Left ventricle myocardium inferior (tissue), 1 donor: ENCODE data around the gene MT1E. TPM values are rescaled to one million over a fixed set of nuclear protein-coding genes. Genes with fewer than 3 reads are reported as not detected.
"Not testable (repeated sequence)": the region's sequence is repeated elsewhere in the genome, so short reads cannot be mapped to it uniquely, and the experiment has no call there.

ENCODE experiments used
- DNase-seq: peaks from one replicate; pipeline ENCODE4 v3.0.0-alpha.2; 2020
- H3K27ac ChIP-seq: fragments of 200-600 bp; replicated peaks from 2 replicates; pipeline ENCODE4 v1.8.0; 2021
- H3K27me3 ChIP-seq: fragments of 200-600 bp; 2 replicates; pipeline ENCODE4 v1.8.0; 2021; ENCODE audit warnings: low read depth
- H3K36me3 ChIP-seq: fragments of 200-600 bp; 2 replicates; pipeline ENCODE4 v1.8.0; 2021
- H3K4me1 ChIP-seq: fragments of 200-600 bp; 2 replicates; pipeline ENCODE4 v1.8.0; 2021
- H3K4me3 ChIP-seq: fragments of 200-600 bp; 2 replicates; pipeline ENCODE4 v1.8.0; 2021; ENCODE audit warnings: mild to moderate bottlenecking, moderate library complexity
- H3K9me3 ChIP-seq: fragments of 200-600 bp; replicated peaks from 2 replicates; pipeline ENCODE4 v1.8.0; 2021
- intact Hi-C: fragments of 100-400 bp; cut with micrococcal nuclease; formaldehyde crosslinking; loops from one replicate; pipeline ENCODE4 v1.11.0; 2022
- total RNA-seq: library from RNA; stranded (reverse); fragmentation: NEBNext Ultra II Directional; extraction: Animal tissue kit (Norgen Biotek cat#: 25700); gene quantifications from one replicate; pipeline ENCODE4 v1.2.1, GENCODE V29; 2021
- TF ChIP-seq, protein P1 (sequence below): fragments of 200-600 bp; IDR thresholded peaks from 2 replicates; pipeline ENCODE4 v1.8.0; 2021; ENCODE audit warnings: antibody characterized with exemption, mild to moderate bottlenecking, borderline replicate concordance
- donor health status: DM: no; HTN: yes; CAD: no; lungs with severe emphysema.

The MT1E gene
- total RNA-seq, 1 donor from 2014 or later = 126 TPM

DNA sequence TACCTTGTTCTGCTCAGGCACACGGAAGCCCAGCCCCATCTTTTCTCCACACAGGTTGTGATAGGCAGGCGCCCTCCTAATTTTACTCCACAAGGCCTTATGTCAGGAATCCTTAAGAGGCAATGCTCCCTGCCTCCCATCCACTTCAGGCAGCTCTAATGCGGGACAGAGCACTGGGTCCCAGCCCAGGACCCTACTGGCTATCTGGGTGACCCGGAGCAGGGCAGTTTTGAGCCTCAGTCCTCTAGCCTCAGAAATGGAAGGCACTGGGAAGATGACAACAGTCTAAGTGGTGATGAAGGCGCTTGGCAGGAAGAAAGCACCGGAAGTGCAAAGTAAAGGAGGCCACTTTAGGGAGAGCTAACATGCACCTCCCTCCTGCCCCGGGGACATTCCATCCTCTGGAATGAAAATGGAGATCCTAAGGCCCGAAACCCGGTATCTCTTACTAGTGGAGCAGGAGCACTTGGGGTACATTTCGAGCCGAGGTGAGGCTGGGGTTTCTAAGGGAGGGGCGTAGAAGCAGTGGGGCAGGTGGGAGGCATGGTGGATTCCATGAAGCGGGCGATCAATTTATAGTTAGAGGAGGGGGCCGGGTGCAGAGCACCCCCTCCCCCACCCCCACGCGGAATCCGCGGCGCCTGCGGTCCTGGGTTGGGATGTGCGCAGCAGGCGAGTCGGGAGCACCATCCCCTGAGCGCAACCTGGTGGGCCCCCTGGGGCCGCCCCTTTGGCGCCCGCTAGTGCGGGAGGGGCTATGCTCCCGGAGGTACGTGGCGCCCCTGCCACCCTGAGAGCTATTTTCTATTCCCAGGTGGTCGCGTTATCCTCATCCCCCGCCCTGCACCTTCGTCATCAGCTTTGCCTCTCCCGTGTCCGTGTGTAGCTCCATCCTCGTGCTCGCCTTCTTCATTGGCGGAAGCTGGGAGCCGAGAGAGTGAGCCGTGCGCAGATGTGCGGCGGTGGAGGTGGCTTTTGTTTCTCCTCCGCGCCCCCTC, 37.1 kb downstream of the MT1E start:
- H3K27ac ChIP-seq = no peak overlapping the region
- TF ChIP-seq, protein P1, sequence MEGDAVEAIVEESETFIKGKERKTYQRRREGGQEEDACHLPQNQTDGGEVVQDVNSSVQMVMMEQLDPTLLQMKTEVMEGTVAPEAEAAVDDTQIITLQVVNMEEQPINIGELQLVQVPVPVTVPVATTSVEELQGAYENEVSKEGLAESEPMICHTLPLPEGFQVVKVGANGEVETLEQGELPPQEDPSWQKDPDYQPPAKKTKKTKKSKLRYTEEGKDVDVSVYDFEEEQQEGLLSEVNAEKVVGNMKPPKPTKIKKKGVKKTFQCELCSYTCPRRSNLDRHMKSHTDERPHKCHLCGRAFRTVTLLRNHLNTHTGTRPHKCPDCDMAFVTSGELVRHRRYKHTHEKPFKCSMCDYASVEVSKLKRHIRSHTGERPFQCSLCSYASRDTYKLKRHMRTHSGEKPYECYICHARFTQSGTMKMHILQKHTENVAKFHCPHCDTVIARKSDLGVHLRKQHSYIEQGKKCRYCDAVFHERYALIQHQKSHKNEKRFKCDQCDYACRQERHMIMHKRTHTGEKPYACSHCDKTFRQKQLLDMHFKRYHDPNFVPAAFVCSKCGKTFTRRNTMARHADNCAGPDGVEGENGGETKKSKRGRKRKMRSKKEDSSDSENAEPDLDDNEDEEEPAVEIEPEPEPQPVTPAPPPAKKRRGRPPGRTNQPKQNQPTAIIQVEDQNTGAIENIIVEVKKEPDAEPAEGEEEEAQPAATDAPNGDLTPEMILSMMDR = no peak
- peak overlapping the region; percentile 38 for H3K4me3 ChIP-seq
- no peaks in the 10 kb centered on the region for H3K9me3 ChIP-seq
- DNase-seq = no peak
- H3K27me3 ChIP-seq = peaks cover 84% of the 10 kb centered on the region
- intact Hi-C loops = no loop called here
- peaks cover 21% of the 10 kb centered on the region for H3K4me1 ChIP-seq
- H3K36me3 ChIP-seq = no peaks in the 10 kb centered on the region

DNA sequence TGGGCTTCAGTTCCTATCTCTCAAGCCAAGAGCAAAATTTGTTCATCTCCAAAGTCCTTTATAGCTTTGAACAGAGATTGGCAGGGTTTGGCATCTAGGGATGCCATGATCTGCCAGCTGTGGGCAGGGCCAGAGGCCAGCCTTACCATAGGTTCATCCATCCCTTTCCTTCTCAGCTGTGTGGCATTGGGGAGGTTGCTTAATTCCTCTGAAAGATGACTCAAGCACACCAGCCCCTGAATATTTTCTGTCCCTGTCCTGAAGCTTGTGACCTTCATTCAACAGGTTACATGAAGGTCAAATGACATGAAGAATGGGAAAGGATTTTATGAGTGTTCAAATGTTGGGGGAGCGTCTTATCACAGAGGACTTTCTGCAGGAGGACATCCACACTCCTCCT, 38.9 kb downstream of the MT1E start:
- Histone ChIP-seq H3K4me3 (no peak overlapping the region), H3K9me3 (no peaks in the 10 kb centered on the region), H3K36me3 (no peaks in the 10 kb centered on the region), H3K27me3 (peaks cover 93% of the 10 kb centered on the region), H3K4me1 (peaks cover 22% of the 10 kb centered on the region), H3K27ac (no peak overlapping the region)
- DNase-seq = no peak
- intact Hi-C loops = no loop called here
- TF ChIP-seq, protein P1 = no peak

DNA sequence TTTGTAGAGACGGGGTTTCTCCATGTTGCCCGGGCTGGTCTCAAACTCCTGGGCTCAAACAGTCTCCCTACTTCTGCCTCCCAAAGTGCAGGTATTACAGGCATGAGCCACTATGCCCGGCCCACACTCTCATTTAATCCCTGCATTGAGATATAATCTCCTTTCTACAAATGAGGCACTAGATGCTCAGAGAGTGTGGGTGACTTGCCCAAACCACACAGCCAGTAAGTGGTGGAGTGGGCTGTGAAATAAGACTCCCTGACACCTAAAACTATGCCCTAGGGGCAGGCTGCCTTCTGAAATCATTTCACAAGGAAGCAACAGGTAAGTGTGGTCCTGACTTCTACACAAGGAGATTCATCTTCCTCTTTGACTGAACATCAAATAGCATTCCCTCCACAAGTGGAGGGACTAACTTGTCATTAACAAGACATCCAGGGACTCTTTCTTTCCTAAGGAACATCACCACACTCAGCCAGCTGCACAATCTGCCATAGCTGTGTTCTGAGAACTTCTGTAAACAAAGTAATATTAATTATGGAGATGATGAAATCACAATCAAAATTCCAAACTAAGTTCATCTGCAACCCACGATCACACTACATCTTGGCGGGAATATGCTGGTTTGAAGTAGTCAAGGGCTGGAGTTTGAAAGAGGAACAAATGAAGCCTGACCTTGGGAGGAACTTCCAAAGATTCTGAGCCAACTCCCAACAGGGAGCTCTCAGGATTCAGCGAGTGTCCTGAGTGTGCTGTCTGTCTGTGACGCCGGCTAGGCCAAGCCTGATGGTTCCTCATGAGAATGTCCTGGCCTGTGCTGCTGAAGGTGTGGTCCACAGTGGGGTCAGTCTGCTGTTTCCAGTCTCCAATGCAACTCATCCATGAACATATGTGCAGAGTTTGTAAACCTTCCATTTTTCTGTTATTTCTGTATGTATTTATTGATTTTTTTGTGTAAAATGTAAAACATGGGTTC, 40.0 kb downstream of the MT1E start:
- H3K27me3 ChIP-seq = peaks cover 100% of the 10 kb centered on the region
- H3K4me1 ChIP-seq = peaks cover 25% of the 10 kb centered on the region
- H3K9me3 ChIP-seq, H3K27ac ChIP-seq, H3K4me3 ChIP-seq, H3K36me3 ChIP-seq, intact Hi-C loops, DNase-seq: not testable (repeated sequence)

DNA sequence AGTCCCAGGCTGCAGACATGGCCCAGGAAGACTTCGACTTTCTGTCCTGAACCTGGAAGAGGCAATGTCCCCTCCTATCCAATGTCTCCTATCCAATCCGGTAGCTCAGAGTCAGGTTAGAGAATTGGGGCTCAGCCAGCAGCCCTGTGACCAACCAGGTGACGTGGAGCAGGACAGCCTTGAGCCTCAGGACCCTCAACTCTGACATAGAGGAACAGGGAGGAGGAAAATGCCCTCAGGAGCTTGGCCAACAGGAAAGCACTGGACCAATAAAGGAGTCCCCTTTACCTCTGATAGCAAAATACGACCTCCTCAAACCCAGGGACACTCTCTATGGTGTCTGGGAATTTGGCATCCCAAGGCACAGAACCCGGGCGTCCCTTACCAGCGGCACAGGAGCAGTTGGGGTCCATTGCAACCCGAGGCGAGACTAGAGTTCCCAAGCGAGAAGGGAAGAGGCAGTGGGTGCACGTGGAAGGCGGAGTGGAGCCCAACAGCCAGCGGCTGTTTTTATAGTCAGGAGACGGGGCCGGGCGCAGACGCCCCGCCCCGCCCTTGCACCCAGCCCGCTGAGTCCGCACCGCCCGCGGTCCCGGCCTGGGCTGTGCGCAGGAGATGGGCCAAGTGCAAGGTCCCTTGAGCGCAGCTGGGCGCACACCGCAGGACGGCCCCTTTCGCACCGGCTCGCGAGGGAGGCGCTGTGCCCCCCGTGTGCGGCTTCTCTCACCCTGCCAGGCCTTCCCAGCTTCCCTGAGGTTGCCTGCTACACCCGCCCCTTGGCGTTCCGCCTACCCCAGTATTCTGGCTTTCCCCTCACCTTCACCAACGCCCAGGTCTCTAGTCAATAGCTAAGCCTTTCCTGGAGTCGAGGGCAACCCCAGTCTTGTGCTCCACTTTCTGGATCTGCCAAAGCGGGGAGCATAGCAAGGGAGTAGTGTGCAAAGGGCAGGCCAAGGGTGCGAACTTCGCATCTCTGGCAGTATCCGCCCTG, 42.3 kb downstream of the MT1E start, which contains the start of gene MT1G:
Gene MT1G, minus strand, starts transcription at position 485 of the 991 bp plus-strand sequence. Its CDS starts 72 bp downstream, at position 413.
- DNase-seq = peak; percentile 48
- H3K4me1 ChIP-seq = peaks cover 22% of the 10 kb centered on the region
- H3K27ac ChIP-seq = no peak within 1 kb of the TSS
- H3K4me3 ChIP-seq = peak within 1 kb of the TSS; percentile 41
- no peaks in the 10 kb centered on the region for H3K9me3 ChIP-seq
- H3K27me3 ChIP-seq = peaks cover 100% of the 10 kb centered on the region
- TF ChIP-seq, protein P1 = no peak
- no peaks in the 10 kb centered on the region for H3K36me3 ChIP-seq
- intact Hi-C loops = no loop called here

DNA sequence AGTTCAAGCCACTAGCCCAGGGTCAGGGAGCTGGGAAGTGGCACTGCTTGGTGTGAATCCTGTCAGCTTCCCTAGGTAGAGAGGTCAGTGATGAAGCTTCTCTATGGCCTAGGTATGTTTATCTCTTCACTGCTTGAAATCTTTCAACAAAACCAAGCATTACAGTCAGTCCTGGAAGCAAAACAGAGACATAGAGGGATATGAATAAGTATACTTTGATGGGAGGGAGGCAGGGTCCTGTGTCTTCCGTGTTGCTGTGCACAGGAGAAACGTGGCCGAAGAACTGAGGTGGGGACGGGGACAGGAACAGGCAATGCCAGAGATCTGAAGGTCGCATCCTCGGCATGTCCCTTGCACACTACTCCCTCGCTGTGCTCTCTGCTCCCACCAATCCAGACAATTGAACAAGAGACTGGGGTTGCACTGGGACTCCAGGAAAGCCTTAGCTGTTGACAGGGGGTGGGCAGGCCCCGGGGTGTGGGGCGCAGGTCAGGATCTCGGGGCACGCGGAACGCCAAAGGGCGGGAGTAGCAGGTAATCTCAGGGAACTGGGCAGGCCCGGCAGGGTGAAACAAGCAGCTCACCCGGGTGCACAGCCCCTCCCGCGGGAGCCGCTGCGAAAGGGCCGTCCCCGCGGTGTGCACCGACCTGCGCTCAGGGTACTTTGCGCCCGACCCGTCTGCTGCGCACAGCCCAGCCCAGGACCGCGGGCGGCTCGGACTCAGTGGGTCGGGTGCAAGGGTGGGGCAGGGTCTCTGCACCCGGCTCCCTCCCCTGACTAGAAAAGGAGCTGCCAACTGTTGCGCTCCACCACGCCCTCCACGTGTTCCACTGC, 43.6 kb downstream of the MT1E start, which contains the start of gene MT1H:
Gene MT1H, plus strand, starts transcription at position 810 of the 835 bp plus-strand sequence. CDS start 71 bp downstream, outside the sequence.
- no peaks in the 10 kb centered on the region for H3K36me3 ChIP-seq
- no peaks in the 10 kb centered on the region for H3K9me3 ChIP-seq
- TF ChIP-seq, protein P1 = no peak
- H3K27me3 ChIP-seq = peaks cover 99% of the 10 kb centered on the region
- H3K4me1 ChIP-seq = peaks cover 18% of the 10 kb centered on the region
- intact Hi-C loops = no loop called here
- no peak for DNase-seq
- no peak within 1 kb of the TSS for H3K27ac ChIP-seq
- peak within 1 kb of the TSS; percentile 34 for H3K4me3 ChIP-seq
